Activated CD8-positive, alpha-beta memory T cell treated with anti-CD3 and anti-CD28 coated beads for 36 hours (primary cell): ENCODE results near the gene ACOT9. TPM values are rescaled to one million over a fixed set of nuclear protein-coding genes. Genes with fewer than 3 reads are reported as not detected.
"Not testable (repeated sequence)": the region's sequence is repeated elsewhere in the genome, so short reads cannot be mapped to it uniquely, and the experiment has no call there.

Source experiments
- CTCF ChIA-PET: fragments of 350-600 bp; sonication (Branson Sonifier 250); formaldehyde crosslinking; loops from one replicate; lab custom pipeline; 2021; ENCODE audit warnings: antibody characterized with exemption; lab: Charles Lee
- POLR2A ChIA-PET: fragments of 350-600 bp; sonication (Branson Sonifier 250); formaldehyde crosslinking; loops from one replicate; lab custom pipeline; 2021; ENCODE audit warnings: antibody characterized with exemption; lab: Charles Lee
- total RNA-seq, 2 experiments: library from RNA; stranded (reverse); gene quantifications; one replicate each; pipeline ENCODE4 v1.2.3, GENCODE V29; 2021

ACOT9 gene
- total RNA-seq, 2 experiments from 2014 or later = 37.2 to 37.5 TPM

DNA sequence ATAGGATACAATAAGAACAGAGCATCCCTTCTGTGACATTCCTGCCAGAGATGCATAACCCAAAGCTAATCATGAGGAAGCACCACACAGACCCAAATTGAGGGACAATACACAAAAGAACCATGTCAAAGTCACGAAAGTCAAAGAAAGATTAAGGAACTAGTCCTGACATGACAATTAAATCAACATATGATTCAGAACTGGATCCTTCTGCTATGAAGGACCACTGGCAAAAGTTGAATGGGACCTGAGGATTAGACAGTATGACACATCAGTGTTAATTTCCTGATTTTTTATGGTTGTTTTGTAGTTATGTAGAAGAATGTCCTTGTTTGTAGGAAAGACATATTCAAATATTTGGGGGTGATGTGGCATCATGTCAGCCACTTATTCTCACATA, 13.9 kb downstream of the ACOT9 start:
- CTCF ChIA-PET = no interaction called here

GRCh38 chrX:23727206-23727605, 15.9 kb downstream of the ACOT9 start:
- ChIA-PET CTCF (no interaction called here), POLR2A (no interaction called here)

More for the DNA sequence above, 13.9 kb downstream of the ACOT9 start:
- POLR2A ChIA-PET = interaction anchor here (0.6 kb wide), 1 partner anchor 420 kb away, joined by 3 read pairs; the partner anchor contains the start of gene ZFX

DNA sequence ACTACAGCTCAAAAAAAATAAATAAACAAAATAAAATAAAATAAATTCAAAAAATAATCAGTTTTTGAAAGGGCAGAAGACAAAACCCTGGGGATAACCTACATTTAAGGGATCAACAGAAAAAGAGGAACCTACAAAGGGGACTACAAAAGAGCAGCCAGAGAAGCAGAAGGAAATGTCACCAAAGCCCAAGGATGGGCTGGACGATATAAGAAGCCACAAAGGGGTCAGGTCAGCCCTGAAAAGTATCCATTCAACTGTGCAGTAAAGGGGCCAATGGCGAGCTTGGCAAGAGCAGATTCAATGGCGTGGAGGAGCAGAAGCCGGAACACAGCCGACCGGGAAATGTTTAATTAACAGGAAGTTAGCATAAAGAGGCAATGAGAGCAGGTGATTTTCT, 16.9 kb downstream of the ACOT9 start:
- ChIA-PET CTCF (no interaction called here), POLR2A (no interaction called here)

- CTCF ChIA-PET = interaction anchor here (1.4 kb wide), 1 partner anchor 182 kb away, joined by 3 read pairs; no protein-coding TSS in a partner anchor
Observed at GRCh38 chrX:23720117-23720677, 22.9 kb downstream of the ACOT9 start.

DNA sequence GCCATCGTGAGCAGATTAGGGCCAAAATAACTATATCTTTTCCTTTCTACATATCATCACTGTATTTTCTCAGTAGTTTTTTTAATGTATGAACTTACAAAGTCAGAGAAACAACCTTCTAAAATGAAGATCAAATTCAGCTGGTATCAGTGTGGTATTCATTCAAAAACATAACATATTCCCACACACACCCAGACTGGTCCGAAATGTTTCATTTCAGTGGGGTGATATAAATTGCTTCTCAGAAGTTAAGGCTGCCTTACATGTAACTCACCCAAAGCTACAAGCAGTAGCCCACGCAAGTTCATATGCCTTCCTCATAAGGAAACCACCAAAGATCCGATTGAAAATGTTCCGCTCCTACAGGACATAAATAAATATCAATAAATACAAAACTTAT, 37.8 kb downstream of the ACOT9 start:
- ChIA-PET CTCF (no interaction called here), POLR2A (no interaction called here)

More at GRCh38 chrX:23720117-23720677, 22.9 kb downstream of the ACOT9 start:
- POLR2A ChIA-PET = interaction anchor here (0.7 kb wide), 1 partner anchor 53 kb away, joined by 4 read pairs; no protein-coding TSS in a partner anchor

DNA sequence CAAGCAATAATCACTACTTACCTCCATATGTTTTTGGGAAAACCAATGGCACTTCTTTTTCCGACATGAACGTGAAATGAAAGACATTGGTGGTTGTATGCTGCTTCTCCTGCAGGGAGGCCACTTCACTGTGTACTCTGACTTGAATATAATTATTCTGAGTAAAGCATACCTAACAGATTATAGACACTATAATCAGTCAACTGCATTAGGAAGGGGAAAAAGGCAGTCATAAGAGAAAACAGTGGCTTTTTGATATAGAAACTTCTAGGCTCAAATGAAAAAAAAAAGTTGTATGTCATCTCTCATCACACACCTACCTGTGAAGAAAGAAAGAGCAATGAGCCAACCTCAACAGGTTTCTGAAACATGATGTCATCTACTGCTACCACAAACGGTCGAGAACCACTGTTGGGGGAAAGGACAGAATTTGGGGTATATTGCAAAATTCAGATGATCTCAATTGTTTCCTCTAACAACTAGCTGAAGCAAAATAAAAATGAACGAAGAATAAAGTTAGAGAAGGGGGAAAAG, 38.3 kb downstream of the ACOT9 start:
- ChIA-PET POLR2A (no interaction called here), CTCF (no interaction called here)

DNA sequence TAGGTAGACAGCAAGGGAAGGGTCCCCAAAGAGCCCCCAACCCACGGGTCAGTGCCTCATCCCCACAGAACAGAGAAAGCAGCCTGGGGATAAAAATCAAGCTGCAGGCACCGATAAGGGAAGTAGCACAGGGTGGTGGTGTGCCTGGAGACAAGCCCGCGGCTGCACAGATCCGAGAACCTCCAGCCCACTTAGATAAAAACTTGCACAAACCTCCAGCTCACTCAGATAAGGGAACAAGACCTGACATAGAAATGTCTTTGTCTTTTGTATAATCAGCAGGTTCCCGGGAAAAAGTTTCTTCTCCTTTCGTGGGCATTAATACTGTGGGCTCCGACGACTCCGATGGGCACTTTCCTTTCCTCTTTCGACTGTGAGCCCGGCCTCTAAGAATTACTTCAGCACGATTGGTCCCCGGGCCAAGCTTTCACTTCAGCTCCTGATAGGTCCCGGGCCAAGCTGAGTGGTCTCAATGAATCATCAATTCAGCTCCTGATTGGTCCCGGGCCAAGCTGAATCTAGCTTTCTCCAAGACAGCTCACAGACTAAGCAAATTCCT, 43.4 kb downstream of the ACOT9 start:
- ChIA-PET POLR2A (interaction anchor here (0.5 to 0.6 kb wide), 3 partner anchors 9 to 162 kb away, joined by 3 to 4 read pairs (median 3); no protein-coding TSS in a partner anchor), CTCF (interaction anchor here (2.1 kb wide), 1 partner anchor 203 kb away, joined by 8 read pairs; no protein-coding TSS in a partner anchor)

DNA sequence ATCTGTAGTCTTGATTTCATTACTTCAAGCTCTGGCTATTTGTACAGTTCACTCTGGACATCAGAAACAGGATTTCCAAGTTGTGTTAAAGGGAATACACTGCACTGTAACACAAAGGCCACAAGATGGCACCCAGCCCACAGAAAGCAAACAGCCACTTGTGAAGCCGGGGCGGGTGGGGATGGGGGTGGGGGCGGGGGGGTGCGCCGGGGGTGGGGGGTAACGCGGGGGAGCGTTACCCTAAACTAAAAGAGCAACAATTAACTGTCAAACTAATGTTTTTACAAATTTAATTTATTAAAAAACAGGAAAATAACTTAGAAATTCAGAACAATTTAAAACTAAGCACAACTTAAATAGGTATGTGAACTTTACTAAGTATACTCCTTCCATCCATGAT, 48.5 kb downstream of the ACOT9 start:
- POLR2A ChIA-PET = no interaction called here

GRCh38 chrX:23692166-23692565, 50.9 kb downstream of the ACOT9 start:
- ChIA-PET CTCF (interaction anchor here (1.0 kb wide), 1 partner anchor 210 kb away, joined by 5 read pairs; no protein-coding TSS in a partner anchor), POLR2A (no interaction called here)

More for the DNA sequence above, 48.5 kb downstream of the ACOT9 start:
- CTCF ChIA-PET = interaction anchor here (1.3 to 1.7 kb wide), 2 partner anchors 207 to 212 kb away, joined by 6 to 11 read pairs; no protein-coding TSS in a partner anchor

DNA sequence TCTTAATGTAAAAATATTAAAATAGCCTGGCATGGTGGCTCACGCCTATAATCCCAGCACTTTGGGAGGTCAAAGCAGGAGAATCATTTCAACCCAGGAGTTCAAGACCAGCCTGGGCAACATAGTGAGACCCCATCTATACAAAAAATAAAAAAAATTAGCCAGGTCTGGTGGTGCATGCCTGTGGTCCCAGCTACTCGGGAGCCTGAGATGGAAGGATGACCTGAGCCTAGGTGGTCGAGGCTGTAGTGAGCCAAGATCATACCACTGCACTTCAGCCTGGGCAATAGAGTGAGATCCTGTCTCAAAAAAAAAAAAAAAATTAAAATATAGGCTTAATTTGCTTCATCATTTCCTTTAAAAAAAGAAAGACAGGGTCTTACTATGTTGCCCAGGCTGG, 66.6 kb downstream of the ACOT9 start:
- CTCF ChIA-PET, POLR2A ChIA-PET: not testable (repeated sequence)

DNA sequence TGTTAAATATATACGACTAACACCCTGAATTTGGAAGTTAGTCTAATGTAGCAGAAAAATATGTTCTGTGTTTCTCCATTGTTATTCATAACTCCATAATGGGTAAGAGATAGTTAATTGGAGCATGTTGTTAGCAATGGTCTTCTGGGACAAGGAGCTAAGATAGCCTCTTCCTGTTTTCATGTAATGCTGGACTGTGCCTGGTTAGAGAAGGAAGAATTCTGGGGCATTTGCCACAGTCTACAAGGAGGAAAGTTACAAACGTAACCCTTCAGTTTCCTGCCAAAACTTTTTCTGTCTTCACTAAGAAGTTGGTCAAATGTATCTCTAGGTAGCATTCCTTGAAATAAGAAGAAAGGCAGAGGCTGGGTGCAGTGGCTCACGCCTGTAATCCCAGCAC, 70.0 kb downstream of the ACOT9 start:
- CTCF ChIA-PET = no interaction called here
- POLR2A ChIA-PET = no interaction called here

DNA sequence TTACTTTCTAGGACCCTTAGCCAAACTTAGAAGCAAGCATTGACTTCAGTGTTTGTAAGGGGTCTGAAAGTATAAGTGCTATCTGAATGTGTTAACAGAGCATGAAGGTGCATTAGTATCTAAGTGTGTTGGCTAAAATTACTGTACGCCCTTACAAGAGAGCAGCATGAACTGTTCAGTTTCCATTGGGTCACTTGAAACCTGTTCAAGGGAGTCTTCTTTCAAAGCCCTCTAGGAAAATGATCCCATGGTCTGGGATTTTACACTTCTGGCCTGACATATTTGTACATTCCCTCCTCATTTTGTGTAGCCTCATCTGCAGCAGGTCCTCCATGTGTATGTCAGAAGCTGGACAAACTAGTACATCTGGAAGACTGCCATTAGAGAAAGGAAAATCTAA, 72.5 kb downstream of the ACOT9 start:
- ChIA-PET POLR2A (no interaction called here), CTCF (no interaction called here)

DNA sequence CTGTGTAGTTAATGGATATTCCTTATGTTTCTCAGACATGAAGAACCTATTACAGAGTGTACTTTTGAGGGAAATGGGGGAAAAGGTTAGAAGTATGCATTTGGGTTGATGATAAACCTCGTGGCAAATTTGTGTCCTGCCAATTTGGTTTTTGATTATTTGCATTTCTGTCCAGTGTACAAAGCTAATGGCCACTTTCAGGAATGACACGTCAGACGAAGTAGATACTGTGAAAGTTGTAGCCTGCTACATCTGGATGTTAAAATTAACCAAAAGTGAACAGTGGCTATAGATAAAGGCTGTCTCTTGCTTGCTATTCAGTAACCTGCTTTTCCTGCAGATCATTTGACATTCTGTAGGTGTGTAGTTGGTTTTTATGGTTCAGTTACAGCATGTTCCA, 74.7 kb downstream of the ACOT9 start:
- CTCF ChIA-PET = interaction anchor here (0.6 kb wide), 1 partner anchor 574 kb away, joined by 3 read pairs; no protein-coding TSS in a partner anchor

GRCh38 chrX:23667239-23668177, 75.6 kb downstream of the ACOT9 start, which contains the start of gene PRDX4:
Gene PRDX4, plus strand, starts transcription at chrX:23667493. Its CDS starts 78 bp downstream, at chrX:23667571.
- CTCF ChIA-PET = interaction anchor here (0.6 kb wide), 1 partner anchor 575 kb away, joined by 3 read pairs; no protein-coding TSS in a partner anchor
- POLR2A ChIA-PET = interaction anchor here (0.5 to 1.2 kb wide), 2 partner anchors 115 to 358 kb away, joined by 3 read pairs; partner anchors contain the start of gene SAT1

More for the DNA sequence above, 74.7 kb downstream of the ACOT9 start:
- POLR2A ChIA-PET = no interaction called here

DNA sequence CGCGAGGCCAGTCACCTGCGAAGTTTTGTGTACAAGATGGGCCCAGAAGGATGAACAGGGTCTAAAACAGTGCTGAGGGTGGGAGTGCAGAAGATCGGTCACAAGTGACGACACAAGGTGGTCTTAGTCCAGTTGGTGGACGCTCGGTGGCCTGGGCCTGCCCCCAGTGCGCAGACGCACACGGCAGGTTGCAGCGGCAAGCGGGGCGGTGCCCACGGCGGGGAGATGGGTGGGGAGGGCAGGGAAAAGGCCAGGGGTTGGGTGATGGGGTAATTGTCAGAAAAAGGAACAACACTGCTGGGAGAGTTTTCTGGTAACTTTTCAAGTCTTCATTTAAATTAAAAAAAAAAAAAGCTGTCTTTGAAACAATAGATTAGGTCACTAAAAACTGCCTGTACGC, 76.8 kb downstream of the ACOT9 start:
- ChIA-PET POLR2A (no interaction called here), CTCF (no interaction called here)

GRCh38 chrX:23664496-23664895, 78.6 kb downstream of the ACOT9 start:
- ChIA-PET POLR2A (no interaction called here), CTCF (interaction anchor here (1.0 kb wide), 1 partner anchor 238 kb away, joined by 3 read pairs; no protein-coding TSS in a partner anchor)

GRCh38 chrX:23662853-23663252, 80.2 kb downstream of the ACOT9 start:
- ChIA-PET CTCF (interaction anchor here (1.0 kb wide), 1 partner anchor 120 kb away, joined by 3 read pairs; the partner anchor contains the start of gene SAT1), POLR2A (no interaction called here)

- CTCF ChIA-PET = no interaction called here
- POLR2A ChIA-PET = no interaction called here
Observed at GRCh38 chrX:23662187-23662586, 80.9 kb downstream of the ACOT9 start.

DNA sequence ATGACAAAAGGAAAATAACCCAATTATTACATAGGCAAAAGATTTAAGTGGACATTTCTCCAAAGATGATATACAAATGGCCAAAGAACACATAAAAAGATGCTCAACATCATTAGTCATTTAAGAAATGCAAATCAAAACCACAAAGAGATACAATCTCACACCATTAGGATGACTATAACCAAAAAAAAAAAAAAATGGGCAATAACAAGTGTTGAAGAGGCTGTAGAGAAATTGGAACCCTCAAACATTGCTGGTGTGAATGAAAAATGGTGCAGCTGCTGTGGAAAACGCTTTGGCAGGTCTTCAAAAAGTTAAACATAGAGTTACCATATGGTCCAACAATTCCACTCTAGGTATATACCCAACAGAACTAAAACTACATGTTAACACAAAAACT, 81.4 kb downstream of the ACOT9 start:
- POLR2A ChIA-PET = no interaction called here
- CTCF ChIA-PET = no interaction called here
